ENCODE measurements around the gene PRPF39.

- TF ChIP-seq CTCF (IDR thresholded peaks at IDR 0.05) (no peak), POLR2A (IDR thresholded peaks at IDR 0.05) (no peak), EP300 (IDR thresholded peaks at IDR 0.05) (no peak)
These were observed 35.5 kb upstream of the PRPF39 start for GRCh38 chr14:45048385-45048784.

All from gastroesophageal sphincter (tissue), 3 donors.